UCSD-AML1 (cell line): ENCODE measurements around the gene PRKAR1B.

Experiments used
- DNase-seq: peaks from one replicate; lab custom pipeline; 2025; ENCODE audit not compliant: unreplicated experiment; lab: John Stamatoyannopoulos, UW

Gene PRKAR1B

DNA sequence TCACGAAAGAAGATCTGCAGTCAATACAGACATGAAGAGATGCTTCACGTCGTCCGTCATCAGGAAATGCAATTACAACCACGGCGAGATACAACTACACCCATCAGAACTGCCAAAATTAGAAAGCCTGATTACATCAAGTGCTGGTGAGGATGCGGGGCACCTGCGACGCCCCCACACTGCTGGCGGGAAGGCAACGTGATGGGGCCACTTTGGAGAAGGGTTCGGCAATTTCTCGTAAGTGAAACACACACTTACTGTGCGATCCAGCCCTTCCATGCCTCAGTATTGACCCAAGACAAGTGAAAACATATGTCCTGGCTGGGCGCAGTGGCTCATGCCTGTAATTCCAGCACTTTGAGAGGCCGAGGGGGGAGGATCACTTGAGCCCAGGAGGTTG lies 181.6 kb downstream of the PRKAR1B start:
- no peak for DNase-seq

- no peak for DNase-seq
These were observed 182.5 kb downstream of the PRKAR1B start for GRCh38 chr7:544338-545221.

GRCh38 chr7:543501-544337 lies 183.4 kb downstream of the PRKAR1B start:
- no peak for DNase-seq

GRCh38 chr7:542713-543500 lies 184.2 kb downstream of the PRKAR1B start:
- DNase-seq, result peak; percentile 15

DNA sequence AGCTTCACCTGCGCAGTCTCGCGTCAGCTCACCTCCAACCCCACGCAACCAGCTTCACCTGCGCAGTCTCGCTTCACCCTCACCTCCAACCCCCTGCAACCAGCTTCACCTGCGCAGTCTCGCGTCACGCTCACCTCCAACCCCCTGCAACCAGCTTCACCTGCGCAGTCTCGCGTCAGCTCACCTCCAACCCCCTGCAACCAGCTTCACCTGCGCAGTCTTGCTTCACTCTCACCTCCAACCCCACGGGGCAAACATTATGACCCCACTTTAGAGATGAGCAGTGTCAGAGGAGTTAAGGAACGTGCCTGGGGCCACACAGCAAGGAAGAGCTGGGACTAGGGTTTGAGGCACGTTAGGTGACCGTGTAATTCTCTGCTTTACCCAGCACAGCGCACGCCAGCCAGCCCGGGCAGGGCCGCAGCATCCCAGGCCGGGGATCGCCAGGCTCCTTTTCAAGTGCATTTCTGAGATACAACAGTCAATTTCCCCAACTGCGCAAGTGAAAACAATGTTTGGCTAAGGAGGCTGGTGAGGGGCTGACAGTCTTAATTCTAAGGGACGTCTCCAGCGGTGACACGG lies 184.9 kb downstream of the PRKAR1B start:
- no peak for DNase-seq

DNA sequence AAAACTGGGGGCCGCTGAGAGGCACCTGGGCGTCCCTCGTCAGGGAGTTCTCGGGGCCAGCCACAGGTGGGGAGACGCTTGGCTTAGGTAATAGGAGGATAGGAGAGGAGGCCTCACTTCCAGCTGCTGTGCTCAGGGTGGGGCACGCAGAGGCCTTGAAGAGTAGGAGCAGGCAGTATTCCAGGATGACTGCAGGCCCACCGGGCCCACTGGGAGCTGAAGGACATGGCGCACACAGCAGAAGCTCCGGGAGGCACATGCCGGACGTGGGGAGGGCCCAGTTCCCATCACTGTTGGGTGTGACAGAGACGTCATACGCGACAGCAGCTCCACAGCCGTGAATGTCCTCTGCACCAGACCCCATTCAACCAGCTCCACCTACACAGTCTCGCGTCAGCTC lies 185.4 kb downstream of the PRKAR1B start:
- DNase-seq, result no peak

DNA sequence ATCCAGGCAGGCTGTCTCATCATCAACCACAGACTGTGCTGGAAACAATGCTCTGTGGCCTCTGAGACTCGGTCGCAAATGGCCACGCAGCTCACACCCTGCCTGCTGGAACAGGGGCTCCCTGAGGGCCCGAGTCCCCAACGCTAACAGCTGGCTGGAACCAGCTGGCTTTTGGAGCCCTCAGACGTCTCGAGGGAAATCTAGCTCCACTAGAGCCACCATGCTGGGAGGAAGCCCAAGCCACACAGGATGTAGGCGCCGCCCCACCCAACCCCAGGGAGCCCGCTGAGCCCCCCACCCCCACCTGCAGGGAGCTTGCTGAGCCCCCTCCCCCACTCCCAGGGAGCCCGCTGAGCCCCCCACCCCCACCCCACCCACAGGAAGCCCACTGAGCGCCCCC lies 186.1 kb downstream of the PRKAR1B start:
- DNase-seq, result no peak

DNA sequence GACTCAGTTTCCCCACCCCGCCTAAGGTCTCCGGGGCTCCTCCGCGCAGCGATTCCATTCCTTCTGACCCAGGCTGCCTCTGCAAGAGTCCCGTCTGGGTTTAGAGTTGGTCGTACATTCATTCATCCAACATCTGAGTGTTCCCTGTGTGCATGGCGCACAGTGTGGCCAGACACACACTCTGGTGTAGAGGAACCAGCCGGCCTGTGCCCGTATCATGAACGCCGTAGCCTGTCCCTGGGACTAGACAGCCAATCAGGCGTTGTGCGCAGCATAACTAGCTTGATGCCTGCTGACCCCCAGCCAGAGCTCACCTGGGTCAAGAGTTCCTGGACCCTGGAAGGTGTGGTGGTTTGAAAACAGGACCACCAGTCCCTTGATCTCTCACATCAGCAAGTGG lies 186.5 kb downstream of the PRKAR1B start:
- DNase-seq, result no peak

- no peak for DNase-seq
These were observed 187.2 kb downstream of the PRKAR1B start for GRCh38 chr7:539731-540411.

DNA sequence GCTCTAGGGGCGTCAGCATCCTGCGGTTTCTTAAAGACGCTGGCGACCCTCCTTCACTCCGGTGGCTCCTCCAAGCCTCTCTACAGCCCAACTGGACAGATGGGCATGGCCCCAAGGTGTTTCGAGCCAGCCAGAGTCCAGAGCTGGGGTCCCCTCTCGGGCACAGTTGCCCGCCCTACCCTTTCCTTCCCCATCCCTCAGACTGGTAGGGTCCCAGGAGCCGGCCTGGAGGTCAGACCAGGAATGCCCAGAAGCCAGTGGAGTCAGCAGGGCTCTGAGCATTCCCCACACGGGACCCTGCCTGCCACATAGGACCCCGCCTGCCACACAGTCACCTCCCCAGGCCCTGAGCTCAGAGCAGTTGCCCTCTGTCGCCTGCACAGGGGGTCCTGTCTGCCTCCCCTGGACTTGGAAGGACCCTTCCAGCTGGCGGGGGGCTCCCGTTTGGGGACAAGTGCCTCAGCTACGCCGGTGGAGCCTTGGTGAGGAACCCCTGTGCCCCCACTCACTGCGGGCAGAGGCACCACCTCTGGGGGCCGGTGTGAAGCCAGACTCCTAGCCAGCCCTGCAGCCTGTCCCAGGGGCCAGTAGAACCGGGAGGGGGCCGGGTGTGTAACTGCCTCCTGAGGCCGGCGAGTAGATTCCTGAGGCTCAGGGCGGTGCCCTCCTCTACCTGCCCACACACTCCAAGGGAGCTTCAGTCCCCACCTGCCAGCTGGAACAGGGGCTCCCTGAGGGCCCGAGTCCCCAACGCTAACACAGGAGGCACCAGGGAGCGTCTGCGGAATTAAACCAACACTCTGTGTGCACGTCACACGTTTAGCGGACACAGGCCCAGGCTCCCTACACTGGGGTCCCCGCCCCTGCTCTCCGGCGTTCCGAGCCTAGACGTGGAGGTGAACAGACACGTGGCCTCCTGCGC lies 188.1 kb downstream of the PRKAR1B start:
- DNase-seq, result no peak

- DNase-seq, result no peak
These were observed 189.0 kb downstream of the PRKAR1B start for GRCh38 chr7:537911-538634.

DNA sequence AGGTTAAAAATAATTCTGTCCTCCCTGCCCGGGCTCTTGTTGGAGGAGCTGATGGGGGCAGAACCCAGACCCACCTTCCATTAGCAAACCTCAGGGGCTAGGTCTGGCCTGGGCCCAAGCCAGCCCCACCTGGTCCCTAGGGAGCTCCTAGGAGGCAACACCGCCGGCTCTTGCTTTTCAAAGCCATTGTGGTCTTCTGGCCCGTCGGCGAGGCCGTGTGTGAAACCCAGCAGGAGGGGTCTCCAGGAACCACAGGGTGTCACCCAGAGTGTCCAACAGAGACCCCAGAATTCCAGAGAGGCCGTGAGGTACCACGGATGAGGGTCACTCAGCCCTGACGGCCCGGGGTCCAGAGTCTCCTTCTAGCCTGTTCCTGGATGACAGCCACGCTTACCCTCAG lies 190.8 kb downstream of the PRKAR1B start:
- DNase-seq, result no peak

DNA sequence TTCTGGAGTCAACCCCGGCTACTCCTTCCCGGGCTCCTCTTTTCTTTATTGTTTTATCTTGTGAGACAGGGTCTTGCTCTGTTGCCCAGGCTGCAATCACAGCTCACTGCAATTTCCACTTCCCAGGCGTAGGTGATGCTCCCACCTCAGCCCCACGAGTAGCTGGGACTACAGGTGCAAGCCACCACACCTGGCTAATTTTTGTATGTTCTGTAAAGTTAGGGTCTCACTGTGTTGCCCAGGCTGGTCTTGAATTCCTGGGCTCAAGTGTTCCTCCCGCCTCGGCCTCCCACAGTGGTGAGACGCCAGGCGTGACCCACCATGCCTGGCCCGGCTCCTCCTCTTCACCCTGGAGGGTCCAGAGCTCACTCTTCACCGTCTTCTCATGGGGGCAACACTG lies 192.1 kb downstream of the PRKAR1B start:
- DNase-seq, result no peak

- no peak for DNase-seq
These were observed 193.0 kb downstream of the PRKAR1B start for GRCh38 chr7:534075-534474.

DNA sequence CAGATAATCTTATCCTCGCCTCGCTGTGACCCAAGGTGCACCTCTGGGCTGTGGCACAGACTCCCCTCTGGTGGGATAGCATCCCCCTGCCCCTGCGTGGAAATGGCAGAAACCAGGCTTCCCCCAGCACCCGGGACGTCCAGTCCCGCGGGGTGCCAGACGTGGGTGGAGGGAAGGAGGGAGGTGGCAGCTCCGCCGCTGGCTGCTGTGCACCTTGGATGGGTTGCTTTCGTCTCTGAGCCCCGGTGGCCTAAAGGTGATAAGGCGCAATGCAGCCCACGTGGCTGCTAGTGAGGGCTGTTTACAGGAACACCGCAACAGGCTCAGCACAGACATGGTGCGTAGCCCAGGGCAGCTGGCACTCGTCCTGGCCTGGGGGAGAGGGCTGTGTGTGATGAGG lies 193.8 kb downstream of the PRKAR1B start:
- DNase-seq, result no peak

- DNase-seq, result no peak
These were observed 194.5 kb downstream of the PRKAR1B start for GRCh38 chr7:532379-533143.

DNA sequence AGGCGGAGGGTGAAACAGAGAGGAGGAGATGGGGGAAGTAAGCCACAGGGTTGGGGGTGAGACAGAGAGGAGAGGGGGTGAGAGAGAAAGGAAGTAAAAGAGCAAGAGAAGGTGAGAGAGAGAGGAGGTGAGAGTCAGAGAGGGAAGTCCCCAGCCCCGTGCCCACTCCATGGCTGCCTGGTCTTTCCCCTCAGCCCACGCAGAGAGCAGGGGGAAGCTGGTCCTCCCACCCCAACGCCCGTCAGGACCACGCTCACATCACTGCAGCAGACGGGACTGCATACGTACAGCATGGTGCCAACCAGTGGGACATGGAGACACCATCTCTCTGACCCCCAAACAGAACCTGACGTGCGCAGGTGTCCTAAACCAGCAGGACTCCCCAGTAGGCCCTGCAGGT lies 195.3 kb downstream of the PRKAR1B start:
- DNase-seq, result no peak

DNA sequence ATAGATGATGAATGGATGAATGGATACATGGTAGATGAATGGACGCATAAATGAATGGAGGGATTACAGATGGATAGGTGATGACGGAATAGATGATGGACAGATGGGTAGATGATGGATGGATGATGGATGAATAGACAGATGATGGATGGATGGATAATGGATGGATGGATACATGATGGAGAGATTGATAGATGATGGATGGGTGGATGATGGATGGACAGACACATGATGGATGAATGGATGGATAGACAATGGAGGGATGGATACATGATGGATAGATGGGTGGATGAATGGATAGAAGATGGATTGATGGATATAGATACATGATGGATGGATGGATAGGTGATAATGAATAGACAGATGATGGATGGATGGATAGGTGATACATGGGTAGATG lies 198.6 kb downstream of the PRKAR1B start:
- no peak for DNase-seq
